D341Med (cell line): ENCODE measurements around the gene SLC25A21.
"Not testable (repeated sequence)": the region's sequence is repeated elsewhere in the genome, so short reads cannot be mapped to it uniquely, and the experiment has no call there.

Experiments
- DNase-seq: peaks from one replicate; pipeline ENCODE4 v3.0.0; 2012; ENCODE audit warnings: low spot score

Gene SLC25A21

GRCh38 chr14:36823651-36824050 lies 348.8 kb downstream of the SLC25A21 start:
- DNase-seq: no peak

DNA sequence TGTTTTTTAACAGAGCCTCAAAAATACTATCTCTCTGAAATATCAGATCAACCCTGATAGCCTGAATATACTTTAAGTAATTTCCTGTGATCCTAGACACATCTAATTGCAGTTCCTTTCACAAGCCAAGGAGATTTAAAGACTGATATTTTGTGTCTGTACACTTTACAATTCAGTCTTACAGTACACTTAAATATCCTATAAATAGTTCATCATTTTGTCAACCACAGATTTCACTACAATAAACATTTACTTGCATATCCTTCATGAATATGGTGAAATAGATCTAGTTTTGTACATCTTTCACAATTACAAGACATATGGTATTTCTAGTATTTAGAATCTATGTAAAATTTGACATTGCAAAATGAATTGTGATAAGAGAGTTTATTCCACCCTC lies 349.7 kb downstream of the SLC25A21 start:
- no peak for DNase-seq

DNA sequence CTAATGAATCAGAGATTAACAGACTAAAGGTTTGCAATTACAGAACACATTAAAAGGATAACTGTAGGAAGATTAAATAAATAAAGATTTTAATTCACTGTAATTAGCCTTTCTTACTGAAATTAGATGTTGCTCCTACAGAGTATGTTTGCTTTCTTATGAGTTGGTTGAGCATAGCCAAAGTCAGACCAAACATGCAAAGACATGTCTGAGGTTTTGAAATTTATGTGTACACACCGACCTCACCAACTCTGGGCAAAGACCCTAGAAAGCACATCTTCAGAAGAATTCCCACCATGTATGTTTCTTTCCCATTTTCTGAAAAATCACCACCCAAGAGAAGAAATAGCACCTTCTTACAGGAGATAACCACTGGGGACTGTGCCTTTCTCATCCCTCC lies 351.5 kb downstream of the SLC25A21 start:
- no peak for DNase-seq

DNA sequence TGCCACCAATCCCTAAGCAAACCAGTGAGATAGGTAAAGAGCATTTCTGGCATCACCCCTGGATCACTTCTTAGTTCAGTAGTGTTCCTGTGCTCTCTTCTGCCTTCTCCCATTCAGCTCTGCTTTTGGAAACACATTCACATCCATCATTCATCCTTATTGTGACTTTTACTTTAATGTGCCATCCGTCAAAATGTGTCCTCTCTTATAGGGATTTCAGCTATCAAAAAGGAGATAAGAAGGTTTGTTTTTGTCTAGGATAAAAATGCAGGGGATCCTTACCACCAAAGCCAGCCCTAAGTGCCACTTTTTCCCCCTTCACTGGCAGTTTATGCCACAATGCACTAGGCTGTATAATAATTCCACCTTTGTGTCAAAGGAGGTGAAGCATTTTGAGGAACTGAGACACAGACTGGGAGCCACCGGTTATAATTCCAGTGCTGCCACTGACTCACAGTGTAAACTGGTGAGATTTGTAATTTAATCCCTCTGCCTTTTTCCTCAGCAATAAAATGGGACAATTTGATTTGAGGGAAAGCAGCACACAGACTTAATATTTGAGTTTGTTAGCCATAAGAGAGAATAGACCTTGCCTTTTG lies 352.2 kb downstream of the SLC25A21 start:
- no peak for DNase-seq

- DNase-seq: no peak
Measured at GRCh38 chr14:36818794-36819384, 353.5 kb downstream of the SLC25A21 start.

GRCh38 chr14:36818246-36818645 lies 354.2 kb downstream of the SLC25A21 start:
- no peak for DNase-seq

- DNase-seq: no peak
Measured at GRCh38 chr14:36817071-36817930, 355.1 kb downstream of the SLC25A21 start.

GRCh38 chr14:36816481-36816880 lies 355.9 kb downstream of the SLC25A21 start:
- no peak for DNase-seq

GRCh38 chr14:36814783-36815182 lies 357.6 kb downstream of the SLC25A21 start:
- not testable (repeated sequence) for DNase-seq

DNA sequence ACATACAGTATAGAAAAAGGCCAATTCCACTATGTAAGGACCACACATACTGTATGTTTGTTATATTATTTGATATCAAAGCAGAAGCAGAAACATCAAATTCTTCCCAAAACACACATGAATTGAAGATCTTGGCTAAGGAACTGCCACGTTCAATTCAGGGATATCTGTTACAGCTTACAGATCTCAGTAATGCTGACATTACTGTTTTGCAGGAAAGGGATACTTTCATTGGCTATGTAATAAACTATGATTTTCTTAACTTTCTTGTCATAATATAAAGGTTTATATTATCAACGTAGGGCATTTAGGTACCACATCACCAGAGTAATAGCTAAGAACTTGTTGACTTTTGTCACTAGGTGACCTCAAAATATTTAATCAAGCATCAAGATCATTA lies 362.2 kb downstream of the SLC25A21 start:
- DNase-seq: no peak

DNA sequence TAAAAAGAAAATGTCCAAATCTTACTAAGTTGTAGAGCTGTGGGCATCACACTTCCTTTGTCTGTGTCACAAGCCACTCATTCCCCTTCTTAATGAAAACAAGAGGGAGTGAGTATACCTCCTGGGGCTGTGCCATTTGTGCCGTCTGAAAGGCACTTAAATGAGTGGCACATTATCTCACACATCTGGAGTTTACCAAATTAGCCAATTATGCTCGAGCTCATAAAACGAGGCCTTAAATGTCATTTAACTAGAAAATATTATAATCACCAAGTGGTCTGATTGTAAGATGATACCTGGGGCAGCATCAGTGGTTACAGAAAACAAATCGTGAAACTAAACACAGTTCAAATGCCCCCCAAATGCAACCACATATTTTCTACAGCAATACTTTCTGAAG lies 364.7 kb downstream of the SLC25A21 start:
- no peak for DNase-seq

GRCh38 chr14:36805131-36805559 lies 367.3 kb downstream of the SLC25A21 start:
- DNase-seq: no peak

GRCh38 chr14:36797634-36798033 lies 374.8 kb downstream of the SLC25A21 start:
- no peak for DNase-seq

DNA sequence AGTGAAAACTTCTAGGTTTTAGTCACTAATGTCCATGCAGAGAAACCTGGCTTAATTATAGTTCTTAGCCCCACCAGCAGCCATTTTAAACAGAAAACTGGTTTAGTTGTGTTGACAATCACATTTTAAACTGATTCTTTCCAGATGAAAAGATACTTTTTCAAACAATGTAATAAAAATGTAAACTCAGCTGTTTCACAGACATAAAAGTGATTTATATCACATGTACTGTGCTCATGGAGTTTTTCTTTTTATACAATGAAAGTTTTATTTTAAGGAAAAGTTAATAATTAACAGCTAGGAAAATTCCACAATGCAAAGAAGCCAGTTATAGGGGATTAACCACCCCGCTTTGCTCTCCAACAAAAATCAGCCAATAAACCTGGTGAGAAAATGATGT lies 381.0 kb downstream of the SLC25A21 start:
- no peak for DNase-seq

- DNase-seq: no peak
Measured at GRCh38 chr14:36785511-36785910, 386.9 kb downstream of the SLC25A21 start.

GRCh38 chr14:36784541-36784940 lies 387.9 kb downstream of the SLC25A21 start:
- DNase-seq: no peak

DNA sequence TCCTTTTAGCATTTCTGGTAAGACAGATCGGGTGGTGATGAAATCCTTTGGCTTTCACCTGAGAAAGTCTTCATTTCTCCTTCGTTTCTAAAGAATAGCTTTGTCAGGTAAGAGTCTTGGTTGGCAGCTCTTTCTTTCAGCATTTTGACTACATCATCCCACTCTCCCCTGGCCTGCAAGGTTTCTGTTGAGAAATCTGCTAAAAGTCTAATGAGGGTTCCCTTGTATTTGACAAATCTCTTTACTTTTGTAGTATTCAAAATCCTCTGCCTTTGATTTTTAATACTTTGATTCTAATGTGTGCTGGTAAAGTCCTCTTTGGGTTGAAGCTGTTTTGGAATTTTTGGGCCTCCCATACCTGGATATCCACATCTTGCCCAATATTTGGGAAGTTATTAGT lies 390.5 kb downstream of the SLC25A21 start:
- no peak for DNase-seq

DNA sequence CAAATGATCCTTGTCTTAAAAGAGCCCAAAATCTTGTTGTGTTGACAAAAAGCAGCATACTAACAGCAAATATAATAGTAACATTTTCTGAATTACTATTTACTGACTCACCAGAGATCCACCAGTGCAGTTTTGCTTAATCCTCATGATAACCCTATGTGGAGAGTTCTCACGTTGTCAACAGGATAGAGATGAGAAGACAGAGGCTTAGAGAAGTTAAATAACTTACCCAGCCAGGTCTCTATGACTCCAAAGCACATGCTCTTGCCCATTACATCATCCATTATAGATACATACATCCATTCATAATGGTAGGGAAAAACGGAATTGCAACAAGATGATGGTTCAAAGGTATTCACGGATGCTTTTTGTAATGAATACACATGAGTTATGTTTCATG lies 398.8 kb downstream of the SLC25A21 start:
- DNase-seq: no peak

DNA sequence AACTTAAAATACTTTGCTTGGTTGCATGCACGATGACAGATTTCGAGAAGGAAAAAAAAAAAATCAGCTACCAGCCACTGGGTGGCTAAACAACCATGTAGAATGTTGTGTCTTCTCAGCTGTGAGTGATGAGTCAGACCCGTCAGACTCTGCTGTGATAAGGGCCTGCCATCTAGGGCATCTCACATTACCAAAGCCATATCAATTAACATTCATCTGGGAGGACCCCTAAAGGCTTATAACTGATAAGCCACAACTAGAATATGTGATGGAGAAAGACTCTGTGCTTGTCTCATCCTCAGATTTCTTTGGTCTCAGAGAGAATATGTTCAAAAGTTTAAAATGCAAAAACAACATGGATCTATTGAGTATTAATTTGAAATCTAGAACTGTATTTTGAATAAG lies 399.3 kb downstream of the SLC25A21 start:
- DNase-seq: no peak

- no peak for DNase-seq
Measured at GRCh38 chr14:36771028-36771640, 401.3 kb downstream of the SLC25A21 start.

- no peak for DNase-seq
Measured at GRCh38 chr14:36768638-36769337, 403.6 kb downstream of the SLC25A21 start.

DNA sequence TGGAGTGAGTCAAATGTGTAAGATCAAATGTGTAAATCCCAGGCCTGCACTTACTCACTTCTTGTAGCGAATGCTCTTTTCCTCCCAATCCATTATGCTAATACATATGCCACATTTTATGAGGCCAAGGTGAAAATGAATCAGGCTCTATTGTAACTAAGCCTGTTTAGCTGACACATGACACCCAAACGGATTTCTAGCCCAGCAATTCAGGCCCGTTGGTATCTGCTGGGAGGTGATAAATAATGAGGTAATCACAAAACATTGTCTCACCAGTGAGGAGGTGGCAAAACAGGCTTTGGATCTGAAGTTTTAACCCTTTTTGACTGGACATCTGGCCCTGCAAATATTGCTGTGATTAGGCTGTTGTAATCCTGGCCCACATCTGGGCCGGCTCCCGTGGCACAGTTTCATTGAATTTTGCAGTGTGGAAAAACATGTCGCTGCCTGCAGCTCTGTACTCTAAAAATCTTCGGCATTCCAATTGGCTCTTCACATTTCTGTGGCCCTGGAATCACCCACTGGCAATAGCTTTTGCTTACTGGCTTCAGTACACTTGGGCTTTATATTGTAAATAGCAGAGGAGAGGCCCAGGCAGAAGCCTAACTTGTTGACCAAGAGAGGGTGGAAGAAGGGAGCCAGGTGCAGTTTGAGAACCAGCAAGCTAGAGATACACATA lies 404.7 kb downstream of the SLC25A21 start:
- no peak for DNase-seq
